Bronchial epithelial cell (primary cell): ENCODE data around the gene THSD4. TPM values are rescaled to one million over a fixed set of nuclear protein-coding genes. Genes with fewer than 3 reads are reported as not detected.

Source experiments
- DNase-seq: peaks from one replicate; pipeline ENCODE4 v3.0.0-alpha.2; 2010; ENCODE audit warnings: low read depth
- FAIRE-seq: peaks from 2 replicates; lab custom pipeline; 2011; peaks lifted over from hg19 to GRCh38; lab: Jason Lieb, UNC
- H3K27me3 ChIP-seq: 2 replicates; pipeline ENCODE4 v1.5.1; 2011; ENCODE audit warnings: low read length; ENCODE audit not compliant: control insufficient read depth, insufficient read depth
- H3K36me3 ChIP-seq: 2 replicates; pipeline ENCODE4 v1.5.1; 2011; ENCODE audit warnings: low read length; ENCODE audit not compliant: control insufficient read depth, insufficient read depth
- H3K4me3 ChIP-seq: 2 replicates; pipeline ENCODE4 v1.5.1; 2011; ENCODE audit warnings: mild to moderate bottlenecking, low read depth, low read length, control low read depth
- CTCF ChIP-seq: IDR thresholded peaks from 2 replicates; pipeline ENCODE4 v1.5.1; 2011; ENCODE audit warnings: mild to moderate bottlenecking, moderate library complexity, low read length, control low read depth, inconsistent platforms; ENCODE audit not compliant: insufficient read depth, severe bottlenecking
- total RNA-seq: library from RNA; depleted of rRNA; stranded (reverse); fragments of >200 nt; gene quantifications from 2 replicates; pipeline ENCODE4 v1.2.1, GENCODE V29; 2014

The THSD4 gene
- total RNA-seq, 1 donor from 2014 or later: 14.5 TPM

GRCh38 chr15:71199384-71200351 lies 84.4 kb downstream of the THSD4 start:
- FAIRE-seq: peak; percentile 100
- no peaks in the 10 kb centered on the region for H3K27me3 ChIP-seq

GRCh38 chr15:71201477-71201876 lies 86.2 kb downstream of the THSD4 start:
- no peak for FAIRE-seq
- Histone ChIP-seq H3K27me3 (no peaks in the 10 kb centered on the region), H3K36me3 (no peaks in the 10 kb centered on the region), H3K4me3 (no peak overlapping the region)
- DNase-seq: no peak
- no peak for TF ChIP-seq CTCF

More at GRCh38 chr15:71199384-71200351, 84.4 kb downstream of the THSD4 start:
- TF ChIP-seq CTCF: no peak
- Histone ChIP-seq H3K4me3 (no peak overlapping the region), H3K36me3 (no peaks in the 10 kb centered on the region)
- no peak for DNase-seq

GRCh38 chr15:71202712-71203111 lies 87.4 kb downstream of the THSD4 start:
- DNase-seq (no peak), FAIRE-seq (no peak)
- H3K36me3 ChIP-seq: no peaks in the 10 kb centered on the region

GRCh38 chr15:71203586-71204474 lies 88.6 kb downstream of the THSD4 start:
- no peak for FAIRE-seq
- no peak for TF ChIP-seq CTCF

More at GRCh38 chr15:71202712-71203111, 87.4 kb downstream of the THSD4 start:
- TF ChIP-seq CTCF: no peak
- H3K4me3 ChIP-seq: no peak overlapping the region
- no peaks in the 10 kb centered on the region for H3K27me3 ChIP-seq

GRCh38 chr15:71207141-71207540 lies 91.9 kb downstream of the THSD4 start:
- DNase-seq (no peak), FAIRE-seq (no peak)
- Histone ChIP-seq H3K36me3 (no peaks in the 10 kb centered on the region), H3K27me3 (no peaks in the 10 kb centered on the region), H3K4me3 (no peak overlapping the region)
- TF ChIP-seq CTCF: no peak

More at GRCh38 chr15:71203586-71204474, 88.6 kb downstream of the THSD4 start:
- no peaks in the 10 kb centered on the region for H3K36me3 ChIP-seq
- no peaks in the 10 kb centered on the region for H3K27me3 ChIP-seq
- DNase-seq: no peak
- H3K4me3 ChIP-seq: no peak overlapping the region
